BE2C (cell line): Measurements from ENCODE around the gene BTBD17.
A peak's percentile ranks its signal among the peaks of the same experiment; 100 is the strongest.

Experiments
- DNase-seq: peaks from one replicate; pipeline ENCODE4 v3.0.0-alpha.2; 2020
- H3K27me3 ChIP-seq: fragments of 250-450 bp; sonication (Bioruptor Pico); 2 replicates; pipeline ENCODE4 v1.5.1; 2020; ENCODE audit warnings: mild to moderate bottlenecking
- H3K36me3 ChIP-seq: fragments of 250-450 bp; sonication (Bioruptor Pico); 2 replicates; pipeline ENCODE4 v1.5.1; 2020; ENCODE audit warnings: mild to moderate bottlenecking
- H3K4me1 ChIP-seq: fragments of 250-450 bp; sonication (Bioruptor Pico); 2 replicates; pipeline ENCODE4 v1.5.1; 2020
- H3K4me3 ChIP-seq: 2 replicates; pipeline ENCODE4 v1.5.1; 2011; ENCODE audit warnings: low read depth, low read length
- H3K9me3 ChIP-seq: fragments of 250-450 bp; sonication (Bioruptor Pico); 2 replicates; pipeline ENCODE4 v1.5.1; 2020
- CTCF ChIP-seq: IDR thresholded peaks from 2 replicates; pipeline ENCODE4 v1.5.1; 2012; ENCODE audit warnings: mild to moderate bottlenecking, low read depth, low read length

BTBD17 gene

GRCh38 chr17:74404789-74405188 lies 43.1 kb upstream of the BTBD17 start:
- no peak for TF ChIP-seq CTCF
- Histone ChIP-seq H3K36me3 (no peaks in the 10 kb centered on the region), H3K27me3 (no peaks in the 10 kb centered on the region)

GRCh38 chr17:74404218-74404617 lies 42.5 kb upstream of the BTBD17 start:
- no peak for TF ChIP-seq CTCF
- no peak for DNase-seq
- no peak overlapping the region for H3K4me3 ChIP-seq
- no peaks in the 10 kb centered on the region for H3K9me3 ChIP-seq
- H3K27me3 ChIP-seq, result no peaks in the 10 kb centered on the region
- H3K4me1 ChIP-seq, result 0 out of 2 replicates have a peak, but pooled peaks cover under 1% of the 10 kb centered on the region
- H3K36me3 ChIP-seq, result no peaks in the 10 kb centered on the region

More at GRCh38 chr17:74404789-74405188, 43.1 kb upstream of the BTBD17 start:
- H3K4me1 ChIP-seq, result no peaks in the 10 kb centered on the region
- H3K4me3 ChIP-seq, result no peak overlapping the region
- DNase-seq, result no peak
- H3K9me3 ChIP-seq, result no peaks in the 10 kb centered on the region

- no peak for TF ChIP-seq CTCF
- Histone ChIP-seq H3K9me3 (no peaks in the 10 kb centered on the region), H3K4me1 (0 out of 2 replicates have a peak, but pooled peaks cover 4% of the 10 kb centered on the region), H3K4me3 (no peak overlapping the region), H3K36me3 (no peaks in the 10 kb centered on the region), H3K27me3 (no peaks in the 10 kb centered on the region)
- no peak for DNase-seq
Measured at GRCh38 chr17:74403512-74404137, 42.0 kb upstream of the BTBD17 start.

GRCh38 chr17:74402048-74402447 lies 40.4 kb upstream of the BTBD17 start:
- Histone ChIP-seq H3K36me3 (no peaks in the 10 kb centered on the region), H3K9me3 (no peaks in the 10 kb centered on the region), H3K4me1 (0 out of 2 replicates have a peak, but pooled peaks cover 4% of the 10 kb centered on the region), H3K27me3 (no peaks in the 10 kb centered on the region), H3K4me3 (no peak overlapping the region)
- DNase-seq, result no peak
- no peak for TF ChIP-seq CTCF

- Histone ChIP-seq H3K4me1 (peaks cover 24% of the 10 kb centered on the region), H3K4me3 (no peak overlapping the region), H3K9me3 (no peaks in the 10 kb centered on the region), H3K27me3 (no peaks in the 10 kb centered on the region), H3K36me3 (no peaks in the 10 kb centered on the region)
- no peak for TF ChIP-seq CTCF
- DNase-seq, result no peak
Measured at GRCh38 chr17:74396567-74396966, 34.9 kb upstream of the BTBD17 start.

- Histone ChIP-seq H3K4me3 (no peak overlapping the region), H3K4me1 (peaks cover 30% of the 10 kb centered on the region), H3K27me3 (no peaks in the 10 kb centered on the region), H3K9me3 (no peaks in the 10 kb centered on the region), H3K36me3 (no peaks in the 10 kb centered on the region)
- DNase-seq, result peak; percentile 48
- no peak for TF ChIP-seq CTCF
Measured at GRCh38 chr17:74394977-74395376, 33.3 kb upstream of the BTBD17 start.
